Measurements from ENCODE around the gene CRTC1.
"Not testable (repeated sequence)": the region's sequence is repeated elsewhere in the genome, so short reads cannot be mapped to it uniquely, and the experiment has no call there.

CRTC1 gene

DNA sequence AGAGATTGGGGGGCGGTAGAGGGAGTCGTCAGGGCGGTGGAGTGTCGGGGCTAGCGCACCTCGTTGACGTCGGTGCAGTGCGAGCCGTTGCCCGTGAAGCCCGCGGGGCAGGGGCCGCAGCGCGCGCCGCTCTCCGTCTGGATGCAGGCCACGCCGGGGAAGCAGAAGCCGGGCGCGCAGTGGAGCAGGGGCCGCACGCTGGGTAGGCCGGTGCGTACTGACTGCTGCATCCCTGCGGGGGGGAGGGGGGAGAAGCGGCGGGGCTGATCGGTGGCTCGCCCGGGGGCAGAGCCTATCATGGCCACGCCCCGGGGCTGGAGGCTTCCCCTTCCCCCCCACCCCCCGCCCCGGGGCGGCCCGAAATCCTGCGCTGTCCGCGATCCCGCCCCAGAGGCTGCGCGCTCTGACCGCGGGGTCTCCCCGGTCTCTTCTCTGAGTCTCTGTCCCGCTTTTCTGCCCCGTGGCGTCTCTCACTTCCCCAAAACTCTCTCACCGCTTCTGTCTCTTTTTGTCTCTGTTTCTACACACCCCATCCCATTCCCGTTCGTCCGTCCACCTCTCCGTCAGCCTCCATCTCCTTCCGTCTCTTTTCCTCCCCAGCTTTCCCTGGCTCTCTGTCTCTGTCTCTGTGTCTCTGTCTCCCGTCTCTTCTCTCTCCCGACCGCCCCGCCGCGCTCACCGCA lies 106.5 kb downstream of the CRTC1 start:
- no peak for DNase-seq

DNA sequence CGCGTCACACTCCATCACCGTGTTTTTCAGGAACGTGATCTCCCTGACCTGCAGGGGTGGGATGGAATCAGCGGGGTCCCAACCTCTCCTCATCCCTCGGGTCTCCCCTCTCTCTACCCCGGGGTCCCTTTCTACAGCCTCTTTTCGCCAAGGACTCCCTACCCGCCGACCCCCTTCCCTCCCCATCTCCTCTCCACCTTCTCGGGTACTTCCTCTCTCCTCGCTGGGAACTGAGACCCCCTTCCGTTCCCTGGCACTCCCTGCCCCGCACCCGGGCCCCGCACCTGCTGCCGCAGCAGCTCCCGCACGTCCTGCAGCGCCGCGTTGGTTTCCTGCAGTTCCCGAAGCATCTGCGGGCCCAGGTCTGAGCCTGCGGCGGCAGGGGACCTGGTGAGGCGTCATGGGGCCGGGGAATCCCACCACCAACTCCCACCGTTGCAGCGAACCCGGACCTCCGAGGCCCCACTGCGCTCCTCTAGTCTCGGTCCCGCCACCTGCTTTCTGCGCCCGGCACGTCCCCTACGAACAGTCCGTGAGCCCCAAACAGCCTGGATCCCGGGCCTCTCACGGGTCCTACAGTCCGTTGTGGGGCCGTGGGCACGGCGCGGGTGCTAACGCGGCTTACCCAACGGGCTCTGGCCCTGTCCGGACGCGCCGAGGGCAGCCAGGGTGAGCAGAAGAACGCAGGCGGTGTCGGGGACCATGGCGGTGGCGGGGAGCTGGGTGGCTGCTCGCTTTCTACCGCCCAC lies 107.3 kb downstream of the CRTC1 start, which contains the start of gene COMP:
TSS of gene COMP (minus strand) at position 740 of the 749 bp plus-strand sequence. CDS start at position 704, 36 bp downstream.
- no peak for DNase-seq

DNA sequence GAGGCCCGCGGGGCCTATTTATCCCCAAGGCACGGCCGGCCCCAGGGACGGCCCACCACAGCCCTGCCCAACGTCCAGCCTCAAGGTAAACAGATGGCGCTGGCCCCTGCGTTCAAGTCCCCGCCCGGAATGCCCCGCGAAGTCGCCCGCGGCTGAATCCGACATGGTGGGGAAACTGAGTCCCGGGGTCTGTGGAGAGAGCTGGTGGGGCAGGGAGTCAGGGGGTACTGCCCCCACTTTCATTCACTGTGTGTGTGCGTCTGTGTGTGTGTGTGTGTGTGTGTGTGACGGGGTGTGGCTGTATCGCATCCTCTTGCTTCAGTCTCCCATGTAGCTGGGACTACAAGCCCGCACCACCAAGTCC lies 107.8 kb downstream of the CRTC1 start:
- no peak for DNase-seq

DNA sequence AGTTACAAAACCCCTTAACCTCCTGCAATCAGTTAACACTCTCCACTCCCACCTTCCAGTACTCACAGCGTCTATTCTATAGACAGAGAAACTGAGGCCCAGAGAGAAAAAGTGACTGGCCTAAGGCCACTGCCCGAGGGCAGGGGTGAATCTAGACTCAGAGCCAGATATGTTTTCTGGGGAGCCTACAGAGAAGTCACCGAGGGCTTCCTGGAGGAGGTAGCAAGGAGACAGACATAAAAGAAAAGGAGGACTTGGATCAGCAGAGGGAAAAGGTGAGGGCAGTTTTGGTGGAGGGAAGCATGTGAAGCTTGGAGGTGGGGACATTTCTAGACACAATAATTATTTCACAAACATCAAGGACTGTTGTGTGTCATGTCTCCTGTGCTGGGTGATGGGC lies 109.2 kb downstream of the CRTC1 start:
- DNase-seq: no peak

DNA sequence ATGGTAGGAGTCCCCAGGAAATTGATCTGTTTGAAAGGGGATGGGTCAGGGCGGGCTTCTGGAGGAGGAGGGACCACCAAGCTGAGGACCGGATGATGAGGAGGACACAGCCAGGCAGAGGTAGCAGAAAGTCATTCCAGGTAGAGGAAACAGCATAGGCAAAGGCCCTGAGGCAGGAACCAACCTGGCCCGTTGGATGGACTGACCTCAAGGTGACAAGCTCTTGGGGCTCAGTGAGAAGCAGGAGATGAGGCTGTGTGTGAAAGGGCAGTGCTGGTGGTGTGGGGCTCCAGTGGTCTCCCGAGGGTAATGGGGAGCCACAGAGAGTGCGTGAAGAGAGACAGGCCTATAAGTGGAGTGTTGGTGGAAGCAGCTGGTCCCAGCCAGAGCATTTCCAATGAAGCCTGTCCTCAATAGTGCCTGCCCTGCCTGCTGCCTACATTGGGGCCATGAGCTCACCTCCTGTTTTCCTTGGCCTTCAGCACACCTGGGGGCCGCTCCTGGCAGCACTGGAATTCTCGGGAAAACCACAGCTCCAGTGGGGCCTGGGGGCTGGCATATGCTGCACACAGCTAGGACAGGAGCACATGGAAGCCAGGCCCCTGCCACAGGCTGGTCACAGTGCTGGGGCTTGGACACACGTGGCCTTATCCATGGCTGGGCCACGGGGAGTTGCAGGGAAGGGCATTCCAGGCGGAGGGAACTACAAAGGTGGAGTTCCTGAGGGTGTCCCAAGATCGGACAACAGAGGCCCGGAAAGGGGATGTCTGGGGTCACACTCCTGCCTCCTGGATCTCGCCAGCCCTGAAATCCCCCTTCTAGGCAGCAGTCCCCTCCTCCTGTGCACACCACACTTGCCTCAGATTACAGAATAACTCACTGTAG lies 109.9 kb downstream of the CRTC1 start:
- DNase-seq: no peak

DNA sequence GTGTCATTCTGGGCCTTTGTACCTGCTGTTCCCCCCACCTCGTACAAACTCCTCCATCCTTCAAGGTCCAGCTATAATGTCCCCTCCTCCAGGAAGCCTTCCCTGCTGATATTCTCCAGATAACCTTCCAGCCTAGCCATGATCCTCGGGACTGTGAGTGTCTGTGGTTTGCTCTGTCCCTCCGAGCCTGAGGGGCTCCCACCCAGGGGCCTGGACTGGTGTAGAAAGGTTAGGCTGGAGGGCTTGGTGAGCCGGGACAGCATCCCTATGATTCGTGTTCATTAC lies 110.5 kb downstream of the CRTC1 start:
- no peak for DNase-seq

DNA sequence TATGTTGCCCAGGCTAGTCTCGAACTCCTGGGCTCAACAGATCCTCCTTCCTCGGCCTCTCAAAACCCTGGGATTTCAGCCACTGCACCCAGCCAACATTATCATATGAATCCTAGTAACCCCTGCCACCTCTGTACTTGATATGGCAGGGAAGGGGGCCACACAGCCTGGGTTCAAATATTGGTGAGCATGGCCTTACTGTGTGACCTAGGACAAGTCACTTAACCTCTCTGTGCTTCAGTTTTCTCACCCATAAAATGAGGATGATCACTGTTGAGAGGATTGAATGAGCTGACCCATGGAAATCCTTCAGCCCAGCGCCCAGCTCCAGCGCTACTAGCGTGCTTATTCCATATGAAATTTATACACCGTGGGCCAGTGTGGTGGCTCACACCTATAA lies 111.2 kb downstream of the CRTC1 start:
- no peak for DNase-seq

DNA sequence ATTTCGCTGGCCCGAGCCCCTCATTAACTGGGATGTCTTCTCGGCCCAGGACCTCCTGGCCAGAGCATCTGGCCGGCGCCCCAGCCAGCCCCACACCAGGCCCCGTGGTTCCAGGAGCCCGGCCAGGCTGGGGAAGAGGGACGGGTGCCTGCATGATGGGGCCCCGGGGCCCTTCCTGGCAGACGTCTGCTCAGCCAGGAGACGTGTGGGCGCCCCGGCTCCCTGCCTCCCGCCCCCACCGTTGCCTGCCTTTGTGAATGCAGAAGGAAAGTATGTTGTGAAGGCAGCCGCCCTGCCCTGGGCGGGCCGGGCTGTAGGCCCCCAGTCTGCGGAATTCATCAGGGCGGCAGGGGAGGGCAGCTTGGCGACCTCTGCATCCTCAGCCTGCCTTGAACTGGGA lies 112.1 kb downstream of the CRTC1 start:
- no peak for DNase-seq

DNA sequence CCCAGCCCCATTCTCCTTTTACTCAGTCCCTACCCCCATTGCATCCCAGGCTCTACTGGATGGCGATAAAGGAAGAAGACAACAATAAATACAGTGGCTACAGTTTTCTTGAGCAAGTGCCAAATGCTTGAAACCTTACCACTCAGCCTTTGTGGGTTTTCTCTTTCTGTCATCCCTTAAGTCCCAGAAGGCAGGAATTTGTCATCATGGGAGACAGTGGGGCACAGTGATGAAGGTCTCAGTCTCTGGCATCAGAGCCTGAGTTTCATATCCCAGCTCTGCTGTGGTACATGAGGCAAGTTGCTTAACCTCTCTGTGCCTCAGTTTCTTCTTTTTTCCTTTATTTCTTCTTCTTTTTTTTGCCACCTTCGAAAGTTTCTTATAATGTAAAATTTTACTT lies 112.8 kb downstream of the CRTC1 start:
- DNase-seq: no peak

DNA sequence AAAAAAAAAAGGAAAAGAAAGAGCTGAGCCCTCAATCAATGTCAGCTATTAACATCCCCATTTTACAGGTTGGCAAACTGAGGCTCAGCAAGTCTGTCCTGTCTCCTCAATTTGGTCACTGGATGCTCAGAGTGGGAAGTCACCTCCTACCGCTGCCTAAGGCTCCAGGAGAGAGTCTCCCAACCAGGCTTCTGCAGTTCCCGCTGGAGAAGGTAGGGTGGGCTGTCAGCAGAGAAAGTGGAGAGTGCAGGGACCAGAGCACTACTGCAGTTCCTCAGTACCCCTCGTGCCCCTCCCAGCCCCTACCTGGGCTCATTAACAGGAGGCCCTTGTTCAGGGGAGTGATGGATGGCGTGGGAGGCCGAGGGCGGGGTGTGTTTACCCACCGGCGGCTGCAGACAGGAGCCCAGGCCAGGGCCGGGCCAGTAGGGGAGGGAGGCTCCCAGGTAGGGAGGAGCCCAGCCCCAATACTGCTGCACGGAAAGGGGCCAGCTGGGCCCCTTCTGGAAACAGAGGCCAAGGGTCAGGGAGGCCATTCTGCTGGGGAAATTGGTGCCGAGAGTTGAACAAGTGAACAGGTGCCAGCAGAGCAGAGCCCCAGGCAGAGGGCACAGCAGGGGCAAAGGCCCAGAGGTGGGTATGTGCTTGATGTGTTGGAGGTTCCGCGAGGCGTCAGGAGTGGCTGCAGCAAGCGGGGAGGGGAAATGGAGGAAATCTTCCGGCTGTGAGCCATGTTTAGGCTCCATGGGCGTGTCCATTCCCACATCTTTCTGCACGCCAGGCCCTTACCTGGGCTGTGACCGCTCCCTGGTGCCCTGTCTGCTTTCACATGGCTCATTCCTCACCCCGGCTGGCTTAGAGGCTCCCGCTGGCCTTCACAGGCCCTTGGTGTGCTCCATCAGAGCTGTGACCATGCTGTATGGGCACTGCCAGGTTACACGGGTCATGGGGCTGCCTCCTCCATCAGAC lies 115.2 kb downstream of the CRTC1 start:
- DNase-seq: no peak

DNA sequence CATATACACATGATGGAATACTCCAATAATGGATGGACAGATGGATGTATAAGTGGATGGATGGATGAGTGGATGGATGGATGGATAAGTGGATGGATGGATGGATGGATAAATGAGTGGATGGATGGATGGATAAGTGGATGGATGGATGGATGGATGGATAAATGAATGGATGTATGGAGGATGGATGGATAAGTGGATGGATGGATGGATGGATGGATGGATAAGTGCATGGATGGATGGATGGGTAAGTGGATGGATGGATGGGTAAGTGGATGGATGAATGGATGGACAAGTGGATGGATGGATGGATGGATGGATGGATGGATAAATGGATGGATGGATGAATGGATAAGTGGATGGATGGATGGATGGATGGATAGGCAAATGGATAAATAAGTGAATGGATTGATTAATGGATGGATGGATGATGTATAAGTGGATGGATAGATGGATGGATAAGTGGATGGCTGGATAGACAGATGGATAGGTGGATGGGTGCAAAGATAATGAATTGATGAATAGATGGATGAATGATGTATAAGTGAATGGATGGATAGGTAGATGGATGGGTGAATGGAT lies 116.0 kb downstream of the CRTC1 start:
- DNase-seq: no peak

DNA sequence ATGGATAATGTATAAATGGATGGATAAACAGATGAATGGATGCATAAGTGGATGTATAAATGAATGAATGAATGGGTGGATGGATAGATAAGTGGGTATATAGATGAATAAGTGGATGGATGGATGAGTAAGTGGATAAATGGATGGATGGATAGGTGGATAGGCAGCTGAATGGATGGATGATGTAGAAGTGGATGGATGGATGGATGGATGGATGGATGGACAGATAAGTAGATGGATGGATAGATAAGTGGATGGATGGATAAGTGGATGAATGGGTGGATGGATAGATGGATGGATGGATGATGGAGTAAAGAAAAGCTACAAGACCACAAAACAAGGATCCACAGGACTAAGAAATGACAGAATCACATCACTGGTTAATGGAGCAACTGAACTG lies 116.6 kb downstream of the CRTC1 start:
- no peak for DNase-seq

DNA sequence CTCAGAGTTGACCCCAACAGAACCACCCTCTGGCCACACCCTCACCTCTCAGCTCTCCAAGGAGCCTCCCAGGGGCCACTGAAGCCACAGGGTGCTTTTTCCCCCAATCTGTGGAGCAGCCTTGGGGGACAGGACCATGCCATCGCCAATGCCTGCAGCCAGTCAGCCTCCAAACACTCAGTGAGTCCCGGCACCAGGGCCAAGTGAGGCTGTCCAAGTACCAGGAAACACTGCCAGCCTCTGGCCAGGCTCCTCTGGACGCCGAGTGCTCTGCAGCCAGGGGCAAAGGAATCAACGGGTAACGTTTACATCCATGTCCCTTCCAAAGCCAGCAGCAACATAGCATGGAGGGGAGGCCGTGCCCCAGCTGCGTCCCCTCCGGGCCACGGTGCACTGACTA lies 117.2 kb downstream of the CRTC1 start:
- no peak for DNase-seq

DNA sequence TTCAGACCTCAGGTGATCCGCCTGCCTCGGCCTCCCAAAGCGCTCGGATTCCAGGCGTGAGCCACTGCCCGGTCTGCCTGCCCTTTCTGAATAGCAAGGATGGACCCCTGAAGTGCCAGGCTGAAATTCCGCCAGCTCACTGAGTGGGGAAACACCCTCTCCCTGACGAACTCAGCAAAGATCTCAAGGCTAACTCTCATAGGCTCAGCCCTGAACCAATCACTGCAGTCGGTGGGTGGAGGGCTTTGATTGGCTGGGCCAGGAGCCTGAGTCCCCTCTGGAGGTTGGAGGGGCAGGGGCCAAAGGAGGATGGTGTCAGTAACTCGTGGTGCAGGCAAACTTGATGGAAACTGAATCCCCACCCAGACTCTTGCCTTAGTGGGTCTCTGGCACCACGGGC lies 118.9 kb downstream of the CRTC1 start:
- no peak for DNase-seq

DNA sequence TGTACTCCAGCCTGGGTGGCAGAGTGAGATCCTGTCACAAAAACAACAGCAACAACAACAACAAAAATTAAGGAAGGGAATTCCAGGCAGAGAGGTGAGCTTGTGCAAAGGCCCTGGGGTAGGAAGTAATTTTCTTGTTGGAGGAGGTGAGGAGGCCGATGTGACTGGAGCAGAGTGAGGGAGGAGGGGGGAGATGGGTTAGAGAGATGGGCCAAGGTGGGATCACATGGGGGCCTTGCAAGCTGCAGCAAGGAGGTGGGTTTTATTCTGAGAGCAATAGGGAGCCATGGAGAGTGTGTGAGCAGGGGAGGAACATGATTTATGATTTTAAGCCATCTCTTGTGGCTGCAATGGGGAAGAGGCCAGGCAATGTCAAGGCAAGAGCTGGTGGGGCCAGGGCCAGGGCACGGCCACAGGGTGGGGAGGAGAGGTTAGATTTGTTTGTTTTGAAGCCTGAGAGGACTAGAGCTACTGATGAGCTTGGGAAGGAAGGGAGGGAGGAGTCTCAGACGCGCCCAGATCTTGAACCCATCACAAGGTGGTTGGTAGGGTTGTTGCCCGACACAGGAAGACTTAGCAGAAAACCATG lies 120.2 kb downstream of the CRTC1 start:
- no peak for DNase-seq

DNA sequence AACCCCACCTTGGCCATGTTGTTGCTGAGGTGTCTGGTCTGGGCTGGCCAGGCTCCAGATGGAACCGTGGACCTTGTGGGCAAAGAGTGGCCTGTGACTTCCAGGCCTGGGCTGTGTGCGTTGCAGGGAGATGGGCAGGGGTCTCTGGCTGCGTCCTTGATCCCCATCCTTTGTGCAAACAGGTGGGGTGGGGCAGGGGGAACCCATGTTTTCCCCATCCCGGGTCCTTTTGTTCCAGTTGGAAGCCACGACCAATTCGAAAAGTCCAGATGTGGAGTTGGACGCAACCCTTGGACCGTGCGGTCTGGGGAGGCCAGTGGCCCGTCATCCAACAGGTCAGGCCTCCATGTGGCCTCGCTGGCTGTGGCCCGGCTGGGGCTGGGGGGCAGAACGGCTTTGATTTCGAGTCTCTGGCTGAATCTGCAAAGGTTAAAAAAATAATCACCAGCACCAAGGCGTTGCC lies 120.7 kb downstream of the CRTC1 start:
- DNase-seq: no peak

DNA sequence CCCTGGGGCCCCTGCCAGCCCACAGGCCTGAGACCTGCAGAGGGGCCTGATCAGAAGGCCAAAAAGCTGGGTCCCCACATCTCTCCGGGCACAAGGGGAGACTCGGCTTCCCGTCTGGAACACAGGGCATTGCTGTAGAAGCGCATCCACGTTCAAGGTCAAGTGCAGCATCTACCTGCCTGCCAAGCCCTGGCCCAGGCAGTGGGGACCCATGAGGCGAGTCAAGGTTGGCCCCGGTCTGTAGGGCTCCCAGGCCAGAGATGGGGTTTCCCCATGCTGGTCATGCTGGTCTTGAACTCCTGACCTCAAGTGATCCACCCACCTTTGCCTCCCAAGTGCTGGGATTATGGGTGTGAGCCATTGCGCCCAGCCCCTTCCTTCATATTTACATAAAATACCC lies 121.2 kb downstream of the CRTC1 start:
- DNase-seq: no peak

DNA sequence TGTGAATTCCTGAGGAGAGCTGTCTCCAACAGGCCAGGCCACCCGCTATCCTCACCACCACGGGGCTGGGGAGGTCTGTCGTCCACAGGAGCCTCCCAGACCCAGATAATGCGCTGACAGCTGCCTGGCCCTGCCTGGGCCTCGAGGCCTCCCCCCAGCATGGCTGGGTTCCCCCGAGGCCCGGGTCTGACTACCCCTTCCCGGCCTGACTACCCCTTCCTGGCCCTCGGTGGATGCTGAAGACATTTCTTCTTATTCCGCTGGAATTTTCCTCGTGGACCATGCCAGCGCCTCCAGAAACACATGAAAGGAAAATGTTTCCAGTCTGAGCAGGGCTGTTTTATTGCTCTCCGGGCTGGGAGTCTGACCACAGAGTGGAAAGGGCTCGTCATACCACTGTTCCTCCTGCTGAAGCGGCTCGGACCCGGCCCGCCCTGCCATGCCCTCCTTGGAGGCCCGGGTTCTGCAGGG lies 124.4 kb downstream of the CRTC1 start:
- DNase-seq: no peak

DNA sequence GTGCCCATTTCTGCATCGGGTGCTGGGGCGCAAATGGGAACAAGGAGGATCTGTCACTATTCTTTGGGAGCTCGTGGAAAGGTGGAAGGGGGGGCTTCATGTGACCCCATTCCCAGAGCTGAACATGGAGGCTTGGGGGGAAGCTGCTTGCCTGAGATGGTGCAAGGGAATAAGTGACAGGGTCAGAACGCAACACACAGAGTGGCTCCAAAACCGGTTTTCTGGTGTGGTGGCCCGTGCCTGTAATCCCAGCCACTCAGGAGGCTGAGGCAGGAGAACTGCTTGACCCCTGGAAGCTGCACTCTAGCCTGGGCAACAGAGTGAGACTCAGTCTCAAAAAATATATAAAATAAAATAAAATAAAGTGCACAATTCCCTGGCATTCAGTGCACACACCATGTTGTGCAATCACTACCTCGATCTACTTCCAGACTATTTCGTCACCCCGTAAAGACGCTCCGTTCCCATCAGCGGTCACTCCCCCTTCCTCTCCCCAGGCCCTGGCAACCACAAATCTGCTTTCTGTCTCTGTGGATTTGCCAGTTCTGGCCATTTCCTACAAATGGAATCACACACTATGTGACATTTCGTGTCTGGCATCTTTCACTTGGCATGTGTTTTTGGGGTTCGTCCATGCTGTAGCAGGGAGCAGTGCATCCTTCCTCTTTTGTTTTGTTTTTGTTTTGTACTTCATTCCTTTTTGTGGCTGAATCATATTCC lies 125.8 kb downstream of the CRTC1 start:
- no peak for DNase-seq

DNA sequence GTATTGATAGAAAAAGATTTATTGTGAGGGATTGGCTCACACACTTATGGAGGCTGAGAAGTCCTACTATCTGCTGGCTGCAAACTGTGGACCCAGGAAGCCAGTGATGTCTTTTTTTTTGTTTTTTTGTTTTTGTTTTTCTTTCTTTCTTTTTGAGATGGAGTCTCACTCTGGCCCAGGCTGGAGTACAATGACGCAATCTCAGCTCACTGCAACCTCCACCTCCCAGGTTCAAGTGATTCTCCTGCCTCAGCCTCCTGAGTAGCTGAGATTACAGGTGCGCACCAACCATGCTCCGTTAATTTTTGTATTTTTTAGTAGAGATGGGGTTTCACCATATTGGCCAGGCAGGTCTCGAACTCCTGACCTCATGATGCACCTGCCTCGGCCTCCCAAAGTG lies 128.2 kb downstream of the CRTC1 start:
- DNase-seq: not testable (repeated sequence)

DNA sequence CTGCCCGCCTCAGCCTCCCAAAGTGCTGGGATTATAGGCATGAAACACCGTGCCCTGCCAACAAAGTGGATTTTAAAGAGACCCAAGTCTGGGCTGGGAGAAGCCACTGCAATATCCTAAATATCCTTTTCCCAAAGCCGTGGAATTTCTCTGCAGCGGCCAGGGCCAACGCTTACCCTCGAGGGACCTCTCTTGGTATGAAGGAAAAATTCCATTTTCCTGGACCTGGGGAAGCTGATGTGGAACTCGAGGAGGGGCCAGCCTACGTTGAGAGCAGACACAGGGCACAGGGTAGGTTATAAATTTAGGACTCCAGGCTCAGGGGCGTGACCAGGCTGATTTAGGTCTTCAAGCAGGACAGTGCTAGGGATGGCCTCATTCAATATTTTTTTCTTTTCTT lies 130.6 kb downstream of the CRTC1 start:
- DNase-seq: no peak

Data from cerebellar nuclear complex (tissue), 1 donor.